Measurements from ENCODE around the gene TRAF4. TPM values are rescaled to one million over a fixed set of nuclear protein-coding genes. Genes with fewer than 3 reads are reported as not detected.

TRAF4 gene
- total RNA-seq, 4 donors from 2014 or later = 18.4 to 42.8 (median 30.0) TPM

DNA sequence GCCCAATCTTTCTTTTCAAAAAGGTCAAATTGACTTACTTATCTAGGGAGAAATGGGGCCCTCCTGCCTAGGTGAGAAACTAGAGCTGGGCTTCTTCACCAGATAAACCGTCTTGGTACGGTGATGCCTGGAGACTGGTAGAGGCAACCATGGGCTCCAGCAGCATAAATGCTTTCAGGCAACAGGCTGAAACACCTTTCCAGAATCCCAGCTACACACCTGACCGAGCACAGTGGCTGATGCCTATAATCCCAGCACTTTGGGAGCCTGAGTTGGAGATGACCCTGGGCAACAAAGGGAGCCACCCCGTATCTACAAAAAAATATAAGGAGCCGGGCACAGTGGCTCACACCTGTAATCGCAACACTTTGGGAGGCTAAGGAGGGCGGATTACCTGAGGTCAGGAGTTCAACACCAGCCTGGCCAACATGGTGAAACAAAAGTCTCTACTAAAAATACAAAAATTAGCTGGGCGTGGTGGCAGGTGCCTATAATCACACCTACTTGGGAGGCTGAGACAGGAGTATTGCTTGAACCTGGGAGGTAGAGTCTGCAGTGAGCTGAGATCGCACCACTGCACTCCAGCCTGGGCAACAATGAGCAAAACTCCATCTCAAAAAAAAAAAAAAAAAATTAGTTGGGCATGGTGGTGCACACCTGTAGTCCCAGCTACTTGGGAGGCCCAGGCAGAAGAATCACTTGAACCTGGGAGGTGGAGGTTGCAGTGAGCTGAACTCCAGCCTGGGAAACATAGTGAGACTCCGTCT is 8.0 kb downstream of the TRAF4 start:
- no peak for TF ChIP-seq POLR2A (IDR thresholded peaks at IDR 0.05)
- no peak for TF ChIP-seq EP300 (IDR thresholded peaks at IDR 0.05)
- no peak for TF ChIP-seq CTCF (IDR thresholded peaks at IDR 0.05)
- peaks cover 0 to 49% (median 0%) of the 10 kb centered on the region in 3 donors for H3K36me3 ChIP-seq
- no peak overlapping the region for H3K4me3 ChIP-seq
- DNase-seq (ENCODE audit: low spot score in 2 of 2) = no peak
- no peaks in the 10 kb centered on the region for H3K9me3 ChIP-seq
- 88 to 94% methylated on average over 10 of the region's 10 CpGs for WGBS, 2 donors
- H3K4me1 ChIP-seq = peaks cover 0 to 51% (median 11%) of the 10 kb centered on the region in 4 donors
- no peaks in the 10 kb centered on the region for H3K27me3 ChIP-seq
- H3K27ac ChIP-seq = no peak overlapping the region

- H3K27me3 ChIP-seq = no peaks in the 10 kb centered on the region
- peaks cover 0 to 15% (median 0%) of the 10 kb centered on the region in 4 donors for H3K4me1 ChIP-seq
- TF ChIP-seq EP300 (IDR thresholded peaks at IDR 0.05) (no peak), POLR2A (IDR thresholded peaks at IDR 0.05) (no peak), CTCF (IDR thresholded peaks at IDR 0.05) (no peak)
- DNase-seq (ENCODE audit: low spot score in 2 of 2) = no peak
- H3K27ac ChIP-seq = no peak overlapping the region
- H3K4me3 ChIP-seq = no peak overlapping the region
- H3K9me3 ChIP-seq = no peaks in the 10 kb centered on the region
- H3K36me3 ChIP-seq = peaks cover 6 to 39% (median 11%) of the 10 kb centered on the region in 3 donors
- WGBS, 2 donors = 44 to 59% methylated on average over 7 of the region's 7 CpGs
These were observed 11.7 kb downstream of the TRAF4 start for GRCh38 chr17:28755486-28755885.

GRCh38 chr17:28756049-28756804 is 12.4 kb downstream of the TRAF4 start:
- Histone ChIP-seq H3K4me1 (peaks cover 0 to 17% (median 0%) of the 10 kb centered on the region in 4 donors), H3K27me3 (no peaks in the 10 kb centered on the region), H3K27ac (no peak overlapping the region), H3K4me3 (no peak overlapping the region), H3K36me3 (peaks cover 6 to 32% (median 11%) of the 10 kb centered on the region in 3 donors), H3K9me3 (no peaks in the 10 kb centered on the region)
- TF ChIP-seq CTCF (IDR thresholded peaks at IDR 0.05) = no peak
- no peak for TF ChIP-seq POLR2A (IDR thresholded peaks at IDR 0.05)
- TF ChIP-seq EP300 (IDR thresholded peaks at IDR 0.05) = no peak
- DNase-seq (ENCODE audit: low spot score in 2 of 2) = no peak
- 59 to 68% methylated on average over 5 of the region's 5 CpGs for WGBS, 2 donors

DNA sequence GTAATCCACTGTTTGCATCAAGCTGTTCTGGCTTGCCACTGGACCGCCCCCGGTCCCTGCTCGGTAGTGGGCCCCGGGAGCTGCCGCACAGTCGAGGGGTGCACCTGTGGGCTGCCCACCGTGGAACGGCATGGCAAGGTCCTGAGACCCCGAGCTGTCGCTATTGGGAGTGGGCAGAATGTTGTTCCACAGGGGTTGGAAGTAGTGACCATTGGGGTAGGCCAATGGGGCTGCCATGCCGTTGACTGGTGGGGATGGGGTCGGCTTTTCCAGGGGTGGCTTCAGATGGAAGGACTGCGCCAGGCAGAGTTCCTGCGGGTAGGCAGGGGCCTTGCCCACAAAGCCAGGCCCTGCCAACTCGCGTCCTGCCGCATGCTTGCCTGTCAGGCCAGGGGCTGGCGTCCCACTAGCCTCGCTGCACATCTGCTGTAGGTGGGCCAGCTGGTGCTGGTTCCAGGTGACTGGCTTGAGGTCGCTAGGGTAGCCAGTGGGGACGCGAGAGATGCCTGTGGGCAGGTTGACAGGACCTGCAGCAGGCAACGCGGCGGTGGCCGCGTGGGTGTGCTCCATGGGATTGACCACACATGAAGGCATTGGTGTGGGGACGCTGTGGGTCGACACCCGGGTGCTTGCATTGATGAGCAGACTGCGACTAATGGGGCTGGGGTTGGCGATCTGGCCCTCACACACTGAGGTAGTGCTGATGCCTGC is 14.8 kb downstream of the TRAF4 start:
- H3K4me1 ChIP-seq = peaks cover 0 to 26% (median 0%) of the 10 kb centered on the region in 4 donors
- H3K27ac ChIP-seq = no peak overlapping the region
- 91 to 95% methylated on average over 26 to 28 of the region's 32 CpGs for WGBS, 2 donors
- no peaks in the 10 kb centered on the region for H3K27me3 ChIP-seq
- no peak overlapping the region for H3K4me3 ChIP-seq
- H3K36me3 ChIP-seq = peaks cover 6 to 20% (median 11%) of the 10 kb centered on the region in 3 donors
- no peaks in the 10 kb centered on the region for H3K9me3 ChIP-seq
- no peak for TF ChIP-seq EP300 (IDR thresholded peaks at IDR 0.05)
- TF ChIP-seq CTCF (IDR thresholded peaks at IDR 0.05) = no peak
- no peak for TF ChIP-seq POLR2A (IDR thresholded peaks at IDR 0.05)
- DNase-seq (ENCODE audit: low spot score in 2 of 2) = no peak
